DND-41 (cell line): ENCODE data around the gene ZCCHC24.

Source experiments
- ATAC-seq: fragments of 200-7000 bp; cut with Tn5 transposase; 3 replicates; pipeline ENCODE4 v1.9.1; 2021; ENCODE audit warnings: low read depth; ENCODE audit not compliant: insufficient read depth
- DNase-seq: peaks from one replicate; pipeline ENCODE4 v3.0.0-alpha.2; 2020
- H2AFZ ChIP-seq: 2 replicates; pipeline ENCODE4 v1.6.0; 2012; ENCODE audit warnings: low read depth, low read length
- H3K27ac ChIP-seq: 2 replicates; pipeline ENCODE4 v1.5.1; 2012; ENCODE audit warnings: low read length, inconsistent platforms
- H3K27me3 ChIP-seq: fragments of 200-600 bp; sonication (generic); 2 replicates; pipeline ENCODE4 v1.6.0; 2012; ENCODE audit warnings: low read length, mild to moderate bottlenecking, inconsistent platforms; ENCODE audit not compliant: insufficient read depth, poor library complexity
- H3K36me3 ChIP-seq: 2 replicates; pipeline ENCODE4 v1.5.1; 2012; ENCODE audit warnings: low read length, inconsistent platforms; ENCODE audit not compliant: insufficient read depth
- H3K4me1 ChIP-seq: 2 replicates; pipeline ENCODE4 v1.5.1; 2012; ENCODE audit warnings: mild to moderate bottlenecking, low read length; ENCODE audit not compliant: insufficient read depth
- H3K4me2 ChIP-seq: 2 replicates; pipeline ENCODE4 v1.6.0; 2012; ENCODE audit warnings: mild to moderate bottlenecking, moderate library complexity, low read length, inconsistent platforms; ENCODE audit not compliant: insufficient read depth
- H3K4me3 ChIP-seq, 2 experiments: fragments of 200-600 bp in 1 of 2; shearing (Covaris generic) in 1 of 2; 2 replicates each; pipeline ENCODE4 v1.5.1; 2012 to 2016; ENCODE audit warnings: inconsistent platforms in 2 of 2, low read length in 2 of 2, mild to moderate bottlenecking in 2 of 2, low read depth in 1 of 2, moderate library complexity in 1 of 2
- H3K79me2 ChIP-seq: 2 replicates; pipeline ENCODE4 v1.6.0; 2012; ENCODE audit warnings: low read length, inconsistent platforms; ENCODE audit not compliant: insufficient read depth
- H3K9ac ChIP-seq: 2 replicates; pipeline ENCODE4 v1.6.0; 2012; ENCODE audit warnings: low read depth, mild to moderate bottlenecking, inconsistent platforms, low read length, moderate library complexity
- H3K9me3 ChIP-seq: 2 replicates; pipeline ENCODE4 v1.5.1; 2012; ENCODE audit warnings: low read length, moderate library complexity, mild to moderate bottlenecking, inconsistent platforms; ENCODE audit not compliant: insufficient read depth, severe bottlenecking
- H4K20me1 ChIP-seq: 2 replicates; pipeline ENCODE4 v1.6.0; 2012; ENCODE audit warnings: low read length; ENCODE audit not compliant: insufficient read depth
- CTCF ChIP-seq: IDR thresholded peaks from 2 replicates; pipeline ENCODE4 v1.5.1; 2012; ENCODE audit warnings: borderline replicate concordance, low read length, moderate library complexity, mild to moderate bottlenecking; ENCODE audit not compliant: poor library complexity, severe bottlenecking; ENCODE audit errors: extremely low read depth
- EZH2 ChIP-seq: IDR thresholded peaks from 3 replicates; pipeline ENCODE4 v1.6.1; 2012; ENCODE audit warnings: borderline replicate concordance, low read depth, mild to moderate bottlenecking, moderate library complexity, low read length, inconsistent platforms; ENCODE audit not compliant: severe bottlenecking

The ZCCHC24 gene

DNA sequence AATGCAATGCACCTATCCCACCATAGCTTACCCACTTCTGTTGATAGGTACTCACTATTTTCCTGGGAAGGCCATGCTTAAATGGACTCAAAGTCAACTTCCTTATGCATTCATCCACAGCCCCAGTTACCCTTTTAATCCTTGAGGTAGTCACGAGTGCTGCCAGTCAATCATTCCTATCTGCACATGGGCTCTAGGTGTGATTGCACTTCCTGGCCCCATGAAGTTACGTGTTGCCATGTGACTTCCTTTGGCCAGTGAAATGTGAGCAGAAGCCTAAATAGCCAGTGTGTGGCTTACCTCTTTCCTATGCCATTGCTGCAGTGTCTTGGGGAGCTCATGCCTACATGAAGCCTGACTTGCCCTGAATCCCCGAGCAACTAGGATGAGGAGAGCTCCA, 43.4 kb upstream of the ZCCHC24 start:
- H3K4me1 ChIP-seq: no peaks in the 10 kb centered on the region
- H3K9me3 ChIP-seq: no peaks in the 10 kb centered on the region
- H3K27me3 ChIP-seq: peaks cover 29% of the 10 kb centered on the region
- no peaks in the 10 kb centered on the region for H3K79me2 ChIP-seq
- TF ChIP-seq CTCF: no peak
- TF ChIP-seq EZH2: no peak
- no peak for ATAC-seq
- no peak for DNase-seq
- H2AFZ ChIP-seq: no peak overlapping the region
- no peaks in the 10 kb centered on the region for H3K36me3 ChIP-seq
- no peak overlapping the region for H3K9ac ChIP-seq
- no peak overlapping the region for H3K4me2 ChIP-seq
- H4K20me1 ChIP-seq: no peaks in the 10 kb centered on the region
- no peak overlapping the region for H3K4me3 ChIP-seq
- H3K27ac ChIP-seq: no peak overlapping the region

- no peak overlapping the region for H3K9ac ChIP-seq
- no peak overlapping the region for H3K4me2 ChIP-seq
- H3K4me1 ChIP-seq: no peaks in the 10 kb centered on the region
- H3K27ac ChIP-seq: no peak overlapping the region
- TF ChIP-seq EZH2 (no peak), CTCF (no peak)
- no peaks in the 10 kb centered on the region for H3K79me2 ChIP-seq
- H3K36me3 ChIP-seq: no peaks in the 10 kb centered on the region
- H3K9me3 ChIP-seq: no peaks in the 10 kb centered on the region
- ATAC-seq: no peak
- H3K27me3 ChIP-seq: peaks cover 32% of the 10 kb centered on the region
- no peak overlapping the region for H3K4me3 ChIP-seq
- no peaks in the 10 kb centered on the region for H4K20me1 ChIP-seq
- DNase-seq: no peak
- no peak overlapping the region for H2AFZ ChIP-seq
These were observed 42.9 kb upstream of the ZCCHC24 start for GRCh38 chr10:79488336-79488735.

GRCh38 chr10:79487296-79488194, 42.1 kb upstream of the ZCCHC24 start:
- no peak overlapping the region for H3K4me3 ChIP-seq
- no peaks in the 10 kb centered on the region for H3K36me3 ChIP-seq
- no peaks in the 10 kb centered on the region for H3K4me1 ChIP-seq
- H4K20me1 ChIP-seq: no peaks in the 10 kb centered on the region
- no peak overlapping the region for H3K9ac ChIP-seq
- no peak overlapping the region for H3K4me2 ChIP-seq
- ATAC-seq (peak; percentile 35; the same call in 1 of the 3 replicates), DNase-seq (peak; percentile 23)
- no peaks in the 10 kb centered on the region for H3K9me3 ChIP-seq
- TF ChIP-seq EZH2 (no peak), CTCF (peak; percentile 63)
- no peaks in the 10 kb centered on the region for H3K79me2 ChIP-seq
- no peak overlapping the region for H3K27ac ChIP-seq
- H2AFZ ChIP-seq: no peak overlapping the region
- H3K27me3 ChIP-seq: peaks cover 32% of the 10 kb centered on the region
